IPS DF 19.7 (cell line): ENCODE measurements around the gene HOXA4.

Experiments
- DNase-seq: peaks from one replicate; pipeline ENCODE4 v3.0.0-alpha.2; 2013; ENCODE audit warnings: low read depth, low spot score

Gene HOXA4

DNA sequence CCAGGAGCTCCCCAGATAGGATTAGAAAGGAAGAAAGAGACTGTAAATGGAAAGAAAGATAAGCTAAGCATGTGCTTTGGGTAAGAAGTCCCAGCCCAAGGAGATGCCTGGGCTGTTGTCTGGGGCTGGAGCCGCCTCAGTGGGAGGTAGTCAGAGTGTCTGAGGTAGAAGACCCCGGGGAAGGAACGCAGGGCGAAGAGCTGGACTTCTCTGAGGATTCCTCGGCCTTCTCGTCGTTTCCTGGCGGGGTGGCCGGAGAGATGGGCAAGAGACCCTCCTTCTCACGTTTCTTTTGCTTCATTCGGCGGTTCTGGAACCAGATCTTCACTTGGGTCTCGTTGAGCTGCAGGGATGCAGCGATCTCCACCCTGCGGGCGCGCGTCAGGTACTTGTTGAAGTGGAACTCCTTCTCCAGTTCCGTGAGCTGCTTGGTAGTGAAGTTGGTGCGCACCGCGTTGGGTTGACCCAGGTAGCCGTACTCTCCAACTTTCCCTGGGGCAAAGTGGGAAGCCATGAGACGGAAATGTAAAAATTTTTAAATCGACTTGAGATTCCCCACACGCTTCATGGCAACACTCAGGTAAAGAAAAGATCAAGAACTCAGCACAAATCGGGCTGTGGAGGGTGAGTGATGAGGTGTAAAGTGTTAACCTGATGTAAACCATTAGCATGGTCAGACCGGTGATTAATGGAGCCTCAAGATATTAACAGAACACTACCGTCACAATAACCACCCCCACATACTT lies 36.1 kb downstream of the HOXA4 start:
- no peak for DNase-seq

DNA sequence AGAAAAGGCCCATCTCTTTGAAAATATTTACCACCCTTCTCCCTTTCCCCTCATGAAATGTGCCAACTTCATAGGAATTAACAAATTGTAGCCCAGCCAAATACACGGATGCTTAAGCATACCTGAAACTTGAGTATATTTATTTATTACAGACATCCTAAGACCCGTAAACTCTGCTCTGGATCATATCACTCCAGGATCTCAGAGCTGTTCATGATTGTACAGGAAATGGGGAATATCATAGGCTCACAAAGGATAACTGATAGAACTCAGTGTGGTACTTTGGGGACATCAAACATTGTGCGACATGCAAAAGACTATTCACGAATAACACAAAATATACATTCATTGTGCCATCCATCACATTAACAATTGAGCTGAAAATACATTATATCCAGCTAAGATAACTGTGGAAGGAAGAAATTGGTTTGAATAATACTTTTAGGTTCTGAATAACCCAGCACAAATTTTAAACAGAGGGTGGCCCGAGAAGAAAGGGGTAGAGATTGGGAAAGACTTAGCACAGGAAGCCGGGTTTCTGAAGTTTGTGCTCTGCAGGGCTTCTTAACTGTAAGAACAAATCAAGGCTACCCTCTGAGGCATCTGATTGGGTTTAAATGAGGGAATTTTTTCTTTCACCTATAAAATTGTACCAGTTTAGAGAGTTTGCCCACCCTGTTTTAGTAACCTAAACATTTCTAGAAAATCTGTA lies 37.2 kb downstream of the HOXA4 start:
- DNase-seq: no peak

DNA sequence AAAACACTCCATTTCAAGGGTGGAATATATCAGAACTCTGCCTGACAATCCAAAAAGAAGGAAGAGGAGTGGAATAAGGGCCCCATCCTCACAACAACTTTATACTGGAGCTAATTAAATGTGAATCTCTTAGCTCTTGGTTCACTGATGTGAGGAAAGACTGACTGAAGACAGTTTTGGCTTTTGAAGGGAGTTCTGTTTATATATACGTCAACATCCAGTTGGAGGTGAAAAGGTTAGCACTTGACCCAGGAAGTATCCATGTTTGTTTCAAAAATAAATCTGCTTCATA lies 37.8 kb downstream of the HOXA4 start:
- DNase-seq: no peak

DNA sequence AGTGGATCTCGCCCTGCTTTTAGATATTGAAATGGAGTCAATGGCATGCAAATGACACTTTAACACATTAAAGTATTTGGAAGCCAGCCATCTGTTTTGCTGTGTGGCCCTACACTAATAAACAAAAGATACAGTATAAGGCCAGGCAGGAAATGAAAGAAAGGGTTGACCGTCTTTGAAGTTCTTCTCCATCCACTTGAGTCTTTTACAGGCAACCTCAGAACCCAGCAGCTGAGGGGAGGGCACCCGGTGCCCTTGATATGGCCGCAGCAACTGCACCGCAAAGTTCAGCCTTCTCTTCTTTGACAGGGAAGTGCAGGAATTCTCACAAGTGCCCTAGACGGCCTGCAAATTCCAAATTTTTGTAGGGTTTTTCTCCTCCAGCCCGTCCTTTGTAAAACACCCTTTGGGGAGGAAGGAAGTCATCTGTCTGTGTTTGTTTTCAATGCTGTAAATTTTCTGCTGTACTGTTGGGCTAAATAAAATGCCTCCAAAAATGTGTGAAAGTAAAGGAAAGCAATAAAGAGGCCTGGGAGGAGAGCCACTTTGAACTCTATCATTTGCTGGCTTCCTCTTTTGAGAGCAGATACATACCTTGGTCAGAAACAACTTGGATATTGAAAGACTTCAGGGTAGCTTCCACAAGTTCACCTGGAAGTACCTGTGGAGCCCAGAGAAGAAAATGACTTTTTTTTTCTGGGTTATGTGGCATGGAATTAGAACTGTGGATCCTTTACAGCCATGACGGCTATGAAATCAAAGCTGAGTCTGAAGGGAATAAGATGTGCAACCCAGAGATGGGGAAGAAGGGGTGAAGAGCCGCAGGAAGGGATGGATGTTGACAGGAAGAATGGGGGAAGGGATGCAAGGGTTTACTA lies 38.4 kb downstream of the HOXA4 start:
- DNase-seq: no peak

DNA sequence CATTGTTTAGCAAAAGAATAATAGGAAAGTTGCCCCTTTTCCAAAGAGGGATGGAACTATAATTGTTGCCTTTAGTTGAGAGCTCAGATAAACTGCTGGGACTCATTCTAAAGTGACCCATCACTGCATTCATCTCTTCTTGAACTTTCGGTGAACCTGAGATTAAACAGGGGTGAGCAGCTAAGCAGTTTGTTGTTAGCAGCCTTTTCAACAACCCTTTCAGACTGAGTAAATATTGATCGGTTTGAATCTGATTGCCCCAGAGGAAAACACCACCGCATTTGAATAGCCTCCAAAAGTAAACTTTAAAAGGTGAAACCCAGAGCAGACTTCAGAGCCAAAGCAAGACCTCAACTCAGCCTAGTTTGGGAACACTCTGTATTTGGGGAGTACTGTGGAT lies 39.5 kb downstream of the HOXA4 start:
- no peak for DNase-seq

DNA sequence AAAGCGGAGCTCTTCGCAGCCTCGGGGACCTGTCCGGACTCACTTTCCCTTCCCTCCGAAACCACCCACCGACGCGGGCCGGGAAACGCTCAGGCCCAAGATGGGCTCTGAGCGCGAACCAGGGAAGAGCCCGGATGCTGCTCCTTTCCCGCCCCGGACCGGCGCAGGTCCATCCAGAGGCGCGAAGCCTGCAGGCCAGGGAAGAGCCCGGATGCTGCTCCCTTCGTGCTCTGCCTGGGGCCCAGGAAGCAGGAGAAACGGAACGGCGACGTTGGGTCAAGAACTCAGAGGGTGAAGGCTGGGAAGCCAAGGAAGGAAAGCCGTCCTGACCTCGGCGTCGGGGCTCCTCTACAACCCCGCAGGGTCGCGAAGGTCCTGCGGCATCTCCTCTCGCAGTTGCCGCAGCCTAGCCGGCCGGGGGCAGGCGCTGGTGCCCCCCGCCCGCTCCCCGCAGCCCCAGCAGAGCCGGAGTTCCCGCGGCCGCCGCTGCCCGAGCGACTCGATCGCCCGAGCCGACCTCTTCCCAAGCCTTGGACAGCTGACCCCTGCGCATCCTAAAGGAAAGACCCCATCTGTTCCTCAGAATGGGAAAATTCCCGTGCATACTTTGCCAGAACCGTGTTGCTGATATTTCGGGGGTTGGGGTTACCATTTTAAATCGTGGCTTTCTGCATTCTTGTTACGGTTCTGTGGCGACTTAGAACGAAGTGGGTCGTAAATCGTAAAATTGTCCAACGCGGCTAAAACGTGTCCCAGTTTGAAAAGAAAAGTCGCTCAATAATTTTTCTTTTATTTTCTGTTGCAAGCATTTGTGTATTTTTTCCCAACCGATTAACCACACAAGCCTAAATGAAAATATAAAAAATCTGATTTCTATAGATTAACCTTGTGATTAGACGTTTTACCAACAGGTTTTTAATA lies 42.3 kb downstream of the HOXA4 start:
- DNase-seq: no peak

DNA sequence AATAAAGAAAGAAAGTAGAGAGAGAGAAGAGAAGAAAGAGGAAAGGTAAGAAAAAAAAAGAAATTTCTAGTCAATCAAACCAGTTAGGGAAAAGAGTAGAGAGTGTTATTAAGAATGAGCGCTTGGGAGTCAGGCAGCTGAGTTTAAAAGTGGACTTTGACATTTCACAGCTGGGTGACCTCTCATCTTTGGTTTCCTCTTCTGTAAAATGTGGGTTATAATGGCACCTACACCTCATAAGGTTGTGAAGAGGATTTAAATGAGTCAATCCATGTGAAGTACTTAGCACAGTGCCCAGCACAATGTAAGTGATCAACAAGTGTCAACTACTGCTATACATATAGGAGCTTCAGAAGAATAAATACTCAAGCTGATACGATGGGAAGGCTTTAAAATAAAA lies 46.9 kb downstream of the HOXA4 start:
- DNase-seq: no peak

DNA sequence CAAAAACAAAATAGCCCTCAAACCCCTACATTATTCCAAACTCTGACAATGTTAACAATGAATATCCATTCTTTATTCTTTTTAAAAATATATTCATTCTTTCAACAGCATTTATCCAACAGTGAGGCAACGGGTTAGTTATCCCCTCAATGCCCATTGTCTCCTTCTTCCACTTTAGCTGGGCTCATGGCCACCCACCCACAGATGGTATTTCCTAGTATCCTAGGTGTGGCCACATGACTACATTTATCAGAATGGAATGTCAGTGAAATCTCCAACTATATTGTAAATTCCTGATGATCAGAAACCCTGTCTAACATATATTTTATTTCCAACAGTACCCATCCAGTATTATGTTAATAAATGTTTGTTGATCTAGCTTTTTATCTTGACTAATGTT lies 48.4 kb downstream of the HOXA4 start:
- DNase-seq: no peak

DNA sequence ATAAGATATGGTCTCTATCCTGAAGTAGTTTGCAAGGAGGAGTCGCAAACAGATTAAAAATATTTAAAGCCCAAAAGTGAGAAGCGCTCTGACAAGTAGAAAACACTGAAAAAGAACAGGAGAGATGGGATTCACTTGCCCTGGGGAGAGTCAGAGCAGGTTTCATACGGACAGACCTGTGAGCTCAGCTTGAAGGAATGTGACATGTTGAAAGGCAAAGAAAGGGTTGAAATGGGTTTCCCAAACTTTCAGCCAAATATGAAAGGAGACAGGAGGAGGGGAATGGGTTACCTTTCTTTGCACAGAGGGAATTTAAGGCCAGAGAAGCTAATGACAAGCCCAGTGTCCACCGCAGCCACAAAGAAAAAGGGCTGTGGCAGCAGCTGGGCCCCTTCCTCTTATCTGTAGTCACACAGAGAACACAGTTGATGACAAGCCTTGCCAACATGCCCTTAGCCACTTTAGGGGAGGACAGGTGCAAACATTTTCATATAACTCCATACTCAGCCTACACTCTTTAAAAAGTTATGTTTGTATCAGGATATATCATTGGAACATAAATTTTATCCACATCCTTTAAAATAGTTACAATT lies 49.6 kb downstream of the HOXA4 start:
- DNase-seq: no peak

DNA sequence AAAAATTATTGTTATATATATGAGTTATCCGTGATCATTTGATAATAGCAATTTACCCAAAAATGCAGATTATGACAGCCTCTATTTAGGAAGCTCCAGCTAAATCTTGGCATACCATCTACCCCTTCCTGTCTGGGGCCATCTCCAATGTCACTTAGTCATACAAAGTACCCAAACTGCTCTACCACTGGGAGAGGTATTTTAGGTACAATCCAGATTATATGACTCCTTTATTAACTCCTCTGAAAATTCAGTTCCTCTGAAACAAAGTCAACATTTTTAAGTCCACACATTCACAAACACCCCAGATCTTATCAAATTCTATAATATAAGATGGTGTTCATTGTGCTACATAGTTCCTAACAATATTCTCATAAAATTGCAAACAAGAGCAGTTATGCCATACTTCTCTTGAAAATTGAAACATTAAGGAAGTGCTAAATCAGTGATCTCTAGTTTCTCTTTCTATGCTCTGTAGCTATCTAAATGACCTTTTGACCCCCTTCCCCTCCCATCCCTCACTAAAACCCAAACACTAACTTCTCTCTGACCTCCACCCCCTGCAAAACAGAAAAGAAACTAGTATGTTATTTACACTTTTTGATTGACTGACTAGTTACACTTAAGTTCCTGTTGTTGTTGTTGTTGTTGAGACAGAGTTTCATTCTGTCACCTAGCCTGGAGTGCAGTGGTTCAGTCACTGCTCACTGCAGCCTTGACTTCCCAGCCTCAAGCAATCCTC lies 51.2 kb downstream of the HOXA4 start:
- DNase-seq: no peak

DNA sequence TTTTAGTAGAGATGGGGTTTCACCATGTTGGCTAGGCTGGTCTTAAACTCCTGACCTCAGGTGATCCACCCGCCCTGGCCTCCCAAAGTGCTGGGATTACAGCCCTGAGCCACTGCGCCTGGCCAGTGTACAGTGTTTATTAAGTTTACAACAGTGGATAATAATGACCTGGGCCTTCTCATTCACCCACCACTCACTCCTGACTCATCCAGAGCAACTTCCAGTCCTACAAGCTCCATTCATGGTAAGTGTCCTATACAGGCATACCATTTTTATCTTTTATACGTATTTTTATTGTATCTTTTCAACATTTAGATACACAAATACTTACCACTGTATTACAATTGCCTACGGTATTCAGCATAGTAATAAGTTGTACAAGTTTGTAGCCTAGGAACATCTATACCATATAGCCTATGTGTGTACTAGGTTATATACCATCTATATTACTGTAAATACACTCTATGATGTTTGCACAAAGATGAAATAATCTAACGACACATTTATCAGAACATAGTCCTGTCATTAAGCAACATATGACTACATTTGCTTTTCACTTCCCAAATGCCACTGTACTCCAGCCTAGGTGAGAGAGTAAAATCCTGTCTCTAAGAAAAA lies 51.8 kb downstream of the HOXA4 start:
- DNase-seq: no peak
